Measurements from ENCODE around the gene CNTN5. TPM values are rescaled to one million over a fixed set of nuclear protein-coding genes. Genes with fewer than 3 reads are reported as not detected.

Gene CNTN5
- total and polyA plus RNA-seq, 2 experiments from 2014 or later = 9.6 to 10.6 TPM

DNA sequence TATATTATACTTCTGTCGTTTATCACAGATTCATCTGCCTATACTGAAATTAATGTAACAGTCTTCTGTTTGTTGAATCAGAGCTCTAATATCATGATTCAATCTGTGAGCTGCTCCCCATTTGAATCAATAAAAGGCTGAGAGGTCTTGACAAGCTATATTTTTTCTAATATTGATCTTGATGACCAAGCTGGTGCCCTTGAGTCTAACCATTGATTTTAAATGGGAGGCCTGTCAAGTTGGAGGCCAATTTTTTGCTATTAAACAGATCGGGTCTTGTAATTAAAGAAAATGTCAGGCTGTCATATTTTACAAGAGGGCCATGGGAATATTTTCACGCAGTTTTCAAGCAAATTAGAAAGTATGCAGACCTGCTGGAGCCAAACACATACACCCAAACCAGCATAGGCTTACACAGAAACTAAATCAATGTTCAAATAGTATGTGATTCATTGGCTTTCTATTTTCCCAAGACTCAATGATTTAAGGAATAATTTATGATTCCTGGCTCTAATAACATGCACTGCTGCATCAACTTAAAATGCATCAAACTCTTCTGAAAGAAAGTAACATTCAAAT is 286.9 kb downstream of the CNTN5 start:
- Histone ChIP-seq H3K9me2 (replicated peaks; ENCODE audit: insufficient read depth) (no peaks in the 10 kb centered on the region), H3K27me3 (no peaks in the 10 kb centered on the region), H3K36me3 (replicated peaks; ENCODE audit: insufficient read depth, low read depth) (no peaks in the 10 kb centered on the region)

DNA sequence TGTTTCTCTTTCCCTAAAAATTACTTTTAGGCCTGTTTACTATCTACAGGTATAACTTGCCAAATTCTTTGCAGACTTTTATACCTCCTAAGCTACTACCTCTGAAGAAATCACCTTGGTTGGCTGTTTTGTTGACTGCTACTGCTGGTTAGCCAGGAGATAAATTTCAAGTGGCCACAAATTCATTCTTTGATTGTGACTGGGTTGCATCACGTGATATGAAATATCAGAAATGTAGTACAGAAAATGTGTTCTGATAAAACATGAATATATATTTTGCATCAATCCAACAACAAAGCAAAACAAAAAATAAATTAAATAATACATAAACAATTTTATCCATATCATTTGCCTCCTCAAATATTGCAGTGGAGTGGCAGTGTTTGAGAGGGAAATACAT is 291.1 kb downstream of the CNTN5 start:
- TF ChIP-seq EZH2phosphoT487 (IDR thresholded peaks at IDR 0.05; ENCODE audit: low read depth, severe bottlenecking, unreplicated experiment) = no peak
- TF ChIP-seq EZH2 (IDR thresholded peaks at IDR 0.05; ENCODE audit: borderline replicate concordance) = no peak
- TF ChIP-seq, protein P1, sequence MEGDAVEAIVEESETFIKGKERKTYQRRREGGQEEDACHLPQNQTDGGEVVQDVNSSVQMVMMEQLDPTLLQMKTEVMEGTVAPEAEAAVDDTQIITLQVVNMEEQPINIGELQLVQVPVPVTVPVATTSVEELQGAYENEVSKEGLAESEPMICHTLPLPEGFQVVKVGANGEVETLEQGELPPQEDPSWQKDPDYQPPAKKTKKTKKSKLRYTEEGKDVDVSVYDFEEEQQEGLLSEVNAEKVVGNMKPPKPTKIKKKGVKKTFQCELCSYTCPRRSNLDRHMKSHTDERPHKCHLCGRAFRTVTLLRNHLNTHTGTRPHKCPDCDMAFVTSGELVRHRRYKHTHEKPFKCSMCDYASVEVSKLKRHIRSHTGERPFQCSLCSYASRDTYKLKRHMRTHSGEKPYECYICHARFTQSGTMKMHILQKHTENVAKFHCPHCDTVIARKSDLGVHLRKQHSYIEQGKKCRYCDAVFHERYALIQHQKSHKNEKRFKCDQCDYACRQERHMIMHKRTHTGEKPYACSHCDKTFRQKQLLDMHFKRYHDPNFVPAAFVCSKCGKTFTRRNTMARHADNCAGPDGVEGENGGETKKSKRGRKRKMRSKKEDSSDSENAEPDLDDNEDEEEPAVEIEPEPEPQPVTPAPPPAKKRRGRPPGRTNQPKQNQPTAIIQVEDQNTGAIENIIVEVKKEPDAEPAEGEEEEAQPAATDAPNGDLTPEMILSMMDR (IDR thresholded peaks at IDR 0.05; ENCODE audit: poor library complexity) = no peak
- Histone ChIP-seq H3K4me2 (no peak overlapping the region), H3K79me2 (no peaks in the 10 kb centered on the region), H3K27ac (no peak overlapping the region), H3K27me3 (no peaks in the 10 kb centered on the region), H3K36me3 (replicated peaks; ENCODE audit: insufficient read depth, low read depth) (no peaks in the 10 kb centered on the region), H3K9me3 (ENCODE audit: low read depth) (no peaks in the 10 kb centered on the region), H4K20me1 (ENCODE audit: insufficient read depth, poor library complexity, severe bottlenecking) (no peaks in the 10 kb centered on the region), H3K9me2 (replicated peaks; ENCODE audit: insufficient read depth) (no peaks in the 10 kb centered on the region), H3K4me1 (ENCODE audit: insufficient read depth) (no peaks in the 10 kb centered on the region), H2AFZ (no peak overlapping the region), H3K4me3 (no peak overlapping the region)
- WGBS (ENCODE audit: low lambda C conversion rate, missing lambda C conversion rate) = 84% methylated on average over 1 of the region's 1 CpG
- DNase-seq (ENCODE audit: low spot score) = no peak

More for the DNA sequence above, 286.9 kb downstream of the CNTN5 start:
- no peaks in the 10 kb centered on the region for H3K4me1 ChIP-seq (ENCODE audit: insufficient read depth)
- TF ChIP-seq EZH2phosphoT487 (IDR thresholded peaks at IDR 0.05; ENCODE audit: low read depth, severe bottlenecking, unreplicated experiment) (no peak), EZH2 (IDR thresholded peaks at IDR 0.05; ENCODE audit: borderline replicate concordance) (no peak)
- TF ChIP-seq, protein P1 (IDR thresholded peaks at IDR 0.05; ENCODE audit: poor library complexity) = no peak
- no peak overlapping the region for H3K4me2 ChIP-seq
- no peaks in the 10 kb centered on the region for H4K20me1 ChIP-seq (ENCODE audit: insufficient read depth, poor library complexity, severe bottlenecking)
- H3K79me2 ChIP-seq = no peaks in the 10 kb centered on the region
- 86% methylated on average over 3 of the region's 3 CpGs for WGBS (ENCODE audit: low lambda C conversion rate, missing lambda C conversion rate)
- no peak overlapping the region for H3K4me3 ChIP-seq
- no peak overlapping the region for H2AFZ ChIP-seq
- no peak overlapping the region for H3K27ac ChIP-seq
- H3K9me3 ChIP-seq (ENCODE audit: low read depth) = no peaks in the 10 kb centered on the region
- DNase-seq (ENCODE audit: low spot score) = no peak

DNA sequence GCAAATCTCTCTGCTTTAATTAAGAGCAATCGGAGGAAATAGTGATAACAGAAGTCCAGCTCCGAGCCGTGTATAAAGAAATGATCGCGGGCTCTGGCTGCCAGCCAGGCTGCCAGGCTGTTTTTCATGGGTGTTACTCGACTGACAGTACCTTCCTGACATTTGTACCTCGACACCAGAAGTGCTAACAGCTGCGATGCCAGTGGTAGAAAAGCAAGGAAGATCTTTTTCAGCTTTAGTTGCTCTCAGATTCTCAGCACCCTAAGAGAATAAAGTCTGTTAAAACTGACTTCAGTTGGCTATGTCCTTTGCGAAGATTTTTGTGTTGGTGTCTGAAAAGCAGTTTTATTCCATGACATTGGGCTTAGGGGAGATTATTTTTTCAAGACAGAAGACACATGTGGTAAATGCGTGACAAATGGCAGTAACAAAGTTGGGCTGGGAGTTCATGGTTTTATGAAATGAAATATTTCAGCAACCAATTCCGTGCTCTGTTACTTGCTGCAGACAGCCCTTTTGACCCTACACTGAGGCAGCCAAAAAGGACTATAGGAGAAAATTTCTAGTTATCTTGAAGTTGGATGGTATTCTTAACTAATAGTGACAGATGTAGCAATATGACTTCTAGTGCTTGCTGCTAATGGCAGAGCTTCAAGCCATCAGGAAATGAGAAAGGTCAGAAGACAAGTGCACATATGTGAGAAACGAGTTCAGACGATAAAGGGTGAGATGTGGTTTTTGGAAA is 296.2 kb downstream of the CNTN5 start:
- H3K4me2 ChIP-seq = peak overlapping the region; percentile 56
- TF ChIP-seq EZH2phosphoT487 (IDR thresholded peaks at IDR 0.05; ENCODE audit: low read depth, severe bottlenecking, unreplicated experiment) (no peak), EZH2 (IDR thresholded peaks at IDR 0.05; ENCODE audit: borderline replicate concordance) (no peak)
- TF ChIP-seq, protein P1 (IDR thresholded peaks at IDR 0.05; ENCODE audit: poor library complexity) = no peak

More for the DNA sequence above, 296.2 kb downstream of the CNTN5 start:
- Histone ChIP-seq H3K4me3 (no peak overlapping the region), H3K79me2 (no peaks in the 10 kb centered on the region), H3K36me3 (replicated peaks; ENCODE audit: insufficient read depth, low read depth) (no peaks in the 10 kb centered on the region), H4K20me1 (ENCODE audit: insufficient read depth, poor library complexity, severe bottlenecking) (no peaks in the 10 kb centered on the region), H2AFZ (no peak overlapping the region), H3K9me3 (ENCODE audit: low read depth) (no peaks in the 10 kb centered on the region), H3K27me3 (no peaks in the 10 kb centered on the region), H3K9me2 (replicated peaks; ENCODE audit: insufficient read depth) (no peaks in the 10 kb centered on the region), H3K27ac (no peak overlapping the region), H3K4me1 (ENCODE audit: insufficient read depth) (no peaks in the 10 kb centered on the region)
- 50% methylated on average over 13 of the region's 13 CpGs for WGBS (ENCODE audit: low lambda C conversion rate, missing lambda C conversion rate)
- no peak for DNase-seq (ENCODE audit: low spot score)

Measured in hepatocyte (in vitro differentiated cells).